IMR-90 (cell line): ENCODE data around the gene DUS1L.

Experiments
- CEBPB ChIP-seq: IDR thresholded peaks from 2 replicates; pipeline ENCODE4 v1.6.1; 2012; ENCODE audit warnings: low read depth, low read length, improper control_type of control experiment
- CHD1 ChIP-seq: IDR thresholded peaks from 2 replicates; pipeline ENCODE4 v1.6.1; 2012; ENCODE audit warnings: low read depth, low read length, improper control_type of control experiment
- CTCF ChIP-seq: conservative IDR thresholded peaks from 2 replicates; pipeline ENCODE4 v1.5.1; 2012; ENCODE audit warnings: mild to moderate bottlenecking, low read depth, low read length, improper control_type of control experiment
- FOS ChIP-seq: fragments of 150-350 bp; IDR thresholded peaks from 2 replicates; pipeline ENCODE4 v1.6.1; 2016; ENCODE audit warnings: low read depth, low read length
- MAFK ChIP-seq: IDR thresholded peaks from 2 replicates; pipeline ENCODE4 v1.6.1; 2012; ENCODE audit warnings: low read depth, low read length, improper control_type of control experiment
- MAZ ChIP-seq: IDR thresholded peaks from 2 replicates; pipeline ENCODE4 v1.6.1; 2012; ENCODE audit warnings: low read depth, mild to moderate bottlenecking, low read length, improper control_type of control experiment, moderate library complexity, borderline replicate concordance
- NFE2L2 ChIP-seq: fragments of 150-350 bp; IDR thresholded peaks from 2 replicates; pipeline ENCODE4 v1.6.1; 2016; ENCODE audit warnings: low read depth, mild to moderate bottlenecking, low read length
- POLR2A ChIP-seq: IDR thresholded peaks from 2 replicates; pipeline ENCODE4 v1.6.1; 2012; ENCODE audit warnings: mild to moderate bottlenecking, low read depth, low read length
- RAD21 ChIP-seq: IDR thresholded peaks from 2 replicates; pipeline ENCODE4 v1.6.1; 2012; ENCODE audit warnings: low read length, improper control_type of control experiment
- RFX5 ChIP-seq: IDR thresholded peaks from 2 replicates; pipeline ENCODE4 v1.8.0; 2012; ENCODE audit warnings: low read depth, mild to moderate bottlenecking, low read length, moderate library complexity
- SMC3 ChIP-seq: fragments of 150-350 bp; IDR thresholded peaks from 2 replicates; pipeline ENCODE4 v1.6.1; 2016; ENCODE audit warnings: low read depth, mild to moderate bottlenecking, antibody characterized with exemption, low read length, moderate library complexity
- USF2 ChIP-seq: fragments of 150-350 bp; IDR thresholded peaks from 2 replicates; pipeline ENCODE4 v1.6.1; 2017; ENCODE audit warnings: mild to moderate bottlenecking, antibody characterized with exemption, low read length, low read depth

- TF ChIP-seq NFE2L2 (no peak), USF2 (no peak), POLR2A (no peak), CTCF (no peak), SMC3 (no peak), RAD21 (no peak), MAFK (no peak), CEBPB (no peak), FOS (no peak), RFX5 (no peak), MAZ (no peak), CHD1 (no peak)
These were observed 50.7 kb downstream of the DUS1L start for GRCh38 chr17:82014971-82015310.
